Measurements from ENCODE around the gene MOV10L1.

DNA sequence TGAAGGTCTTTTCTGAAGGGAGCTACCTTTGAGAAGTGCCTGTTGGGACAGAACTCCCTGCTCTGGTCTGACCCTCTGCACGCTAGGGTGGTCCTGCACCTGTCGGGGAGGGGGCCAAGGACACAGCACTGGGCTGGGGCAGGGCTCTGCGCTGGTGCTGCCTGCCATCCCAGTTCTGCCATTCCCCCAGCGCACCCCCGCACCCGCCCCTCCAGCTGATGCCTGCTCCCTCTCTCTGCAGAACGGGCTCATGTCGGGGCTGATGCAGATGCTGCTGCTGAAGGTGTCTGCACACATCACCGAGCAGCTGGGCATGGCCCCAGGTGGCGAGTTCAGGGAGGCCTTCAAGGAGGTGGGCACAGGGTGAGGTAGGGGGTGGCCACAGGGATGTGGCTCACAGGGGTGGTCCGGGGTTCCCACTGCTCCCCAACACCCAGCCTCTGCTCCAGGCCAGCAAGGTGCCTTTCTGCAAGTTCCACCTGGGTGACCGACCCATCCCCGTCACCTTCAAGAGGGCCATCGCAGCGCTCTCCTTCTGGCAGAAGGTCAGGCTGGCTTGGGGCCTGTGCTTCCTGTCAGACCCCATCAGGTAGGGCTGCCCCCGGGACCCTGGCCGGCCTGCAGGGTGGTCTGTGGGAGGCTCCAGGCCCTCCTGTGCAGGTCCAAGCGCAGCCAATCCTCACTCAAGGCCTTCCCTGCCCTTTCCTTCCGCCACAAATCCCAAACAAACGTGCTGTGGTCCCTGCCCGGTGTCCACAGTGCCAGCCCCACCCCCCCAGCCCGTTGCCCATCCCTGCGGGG is 107.4 kb downstream of the MOV10L1 start:
- TF ChIP-seq POLR2A (IDR thresholded peaks at IDR 0.05), result no peak
- TF ChIP-seq, protein P1, sequence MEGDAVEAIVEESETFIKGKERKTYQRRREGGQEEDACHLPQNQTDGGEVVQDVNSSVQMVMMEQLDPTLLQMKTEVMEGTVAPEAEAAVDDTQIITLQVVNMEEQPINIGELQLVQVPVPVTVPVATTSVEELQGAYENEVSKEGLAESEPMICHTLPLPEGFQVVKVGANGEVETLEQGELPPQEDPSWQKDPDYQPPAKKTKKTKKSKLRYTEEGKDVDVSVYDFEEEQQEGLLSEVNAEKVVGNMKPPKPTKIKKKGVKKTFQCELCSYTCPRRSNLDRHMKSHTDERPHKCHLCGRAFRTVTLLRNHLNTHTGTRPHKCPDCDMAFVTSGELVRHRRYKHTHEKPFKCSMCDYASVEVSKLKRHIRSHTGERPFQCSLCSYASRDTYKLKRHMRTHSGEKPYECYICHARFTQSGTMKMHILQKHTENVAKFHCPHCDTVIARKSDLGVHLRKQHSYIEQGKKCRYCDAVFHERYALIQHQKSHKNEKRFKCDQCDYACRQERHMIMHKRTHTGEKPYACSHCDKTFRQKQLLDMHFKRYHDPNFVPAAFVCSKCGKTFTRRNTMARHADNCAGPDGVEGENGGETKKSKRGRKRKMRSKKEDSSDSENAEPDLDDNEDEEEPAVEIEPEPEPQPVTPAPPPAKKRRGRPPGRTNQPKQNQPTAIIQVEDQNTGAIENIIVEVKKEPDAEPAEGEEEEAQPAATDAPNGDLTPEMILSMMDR (IDR thresholded peaks at IDR 0.05), result no peak

All from heart left ventricle (tissue), 13 donors.